ENCODE results near the gene ADGRA1.

Gene ADGRA1

DNA sequence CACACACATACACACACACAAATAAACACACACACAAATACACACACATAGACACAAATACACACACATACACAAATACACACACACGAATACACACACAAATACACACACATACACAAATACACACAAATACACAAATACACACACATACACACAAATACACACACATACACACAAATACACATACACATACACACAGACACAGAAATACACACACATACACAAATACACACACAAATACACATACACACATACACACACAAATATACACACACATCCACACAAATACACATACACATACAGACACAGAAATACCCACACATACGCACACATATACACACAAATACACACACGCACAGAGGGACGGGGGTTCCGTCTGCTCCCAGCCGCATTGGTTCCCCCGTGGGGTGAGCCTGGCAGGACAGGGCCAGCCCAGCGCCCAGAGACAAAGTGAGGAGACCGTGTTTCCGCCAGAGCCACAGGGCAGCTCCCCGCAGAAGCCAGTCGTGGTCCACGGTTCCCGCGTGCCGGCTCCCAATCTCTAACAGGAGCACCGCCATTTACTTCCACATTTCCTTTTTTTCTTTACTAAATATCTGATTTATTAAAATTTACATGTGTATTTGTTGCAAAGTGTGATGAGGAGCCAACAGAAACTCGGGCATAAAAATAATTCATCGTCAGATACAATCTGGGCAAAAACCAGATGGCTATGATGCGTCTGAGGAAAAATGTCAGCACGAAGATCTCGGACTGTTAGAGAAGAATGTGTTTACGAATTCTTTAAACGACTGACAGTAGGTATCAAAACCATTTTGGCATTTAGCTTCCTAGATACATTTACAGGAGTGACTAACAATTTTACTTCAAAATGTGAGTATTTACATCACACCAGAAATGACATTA is 69.2 kb downstream of the ADGRA1 start:
- ChIA-PET CTCF (interaction anchor here (0.6 kb wide), 1 partner anchor 12 kb away, joined by 4 read pairs; no protein-coding TSS in a partner anchor), POLR2A (ENCODE audit: low non-redundant PET) (no interaction called here)
- TF ChIP-seq, protein P1, sequence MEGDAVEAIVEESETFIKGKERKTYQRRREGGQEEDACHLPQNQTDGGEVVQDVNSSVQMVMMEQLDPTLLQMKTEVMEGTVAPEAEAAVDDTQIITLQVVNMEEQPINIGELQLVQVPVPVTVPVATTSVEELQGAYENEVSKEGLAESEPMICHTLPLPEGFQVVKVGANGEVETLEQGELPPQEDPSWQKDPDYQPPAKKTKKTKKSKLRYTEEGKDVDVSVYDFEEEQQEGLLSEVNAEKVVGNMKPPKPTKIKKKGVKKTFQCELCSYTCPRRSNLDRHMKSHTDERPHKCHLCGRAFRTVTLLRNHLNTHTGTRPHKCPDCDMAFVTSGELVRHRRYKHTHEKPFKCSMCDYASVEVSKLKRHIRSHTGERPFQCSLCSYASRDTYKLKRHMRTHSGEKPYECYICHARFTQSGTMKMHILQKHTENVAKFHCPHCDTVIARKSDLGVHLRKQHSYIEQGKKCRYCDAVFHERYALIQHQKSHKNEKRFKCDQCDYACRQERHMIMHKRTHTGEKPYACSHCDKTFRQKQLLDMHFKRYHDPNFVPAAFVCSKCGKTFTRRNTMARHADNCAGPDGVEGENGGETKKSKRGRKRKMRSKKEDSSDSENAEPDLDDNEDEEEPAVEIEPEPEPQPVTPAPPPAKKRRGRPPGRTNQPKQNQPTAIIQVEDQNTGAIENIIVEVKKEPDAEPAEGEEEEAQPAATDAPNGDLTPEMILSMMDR (conservative IDR thresholded peaks at IDR 0.05; ENCODE audit: low read depth) = no peak
- no peak for DNase-seq (ENCODE audit: low spot score)
- H3K27ac ChIP-seq = no peak overlapping the region

DNA sequence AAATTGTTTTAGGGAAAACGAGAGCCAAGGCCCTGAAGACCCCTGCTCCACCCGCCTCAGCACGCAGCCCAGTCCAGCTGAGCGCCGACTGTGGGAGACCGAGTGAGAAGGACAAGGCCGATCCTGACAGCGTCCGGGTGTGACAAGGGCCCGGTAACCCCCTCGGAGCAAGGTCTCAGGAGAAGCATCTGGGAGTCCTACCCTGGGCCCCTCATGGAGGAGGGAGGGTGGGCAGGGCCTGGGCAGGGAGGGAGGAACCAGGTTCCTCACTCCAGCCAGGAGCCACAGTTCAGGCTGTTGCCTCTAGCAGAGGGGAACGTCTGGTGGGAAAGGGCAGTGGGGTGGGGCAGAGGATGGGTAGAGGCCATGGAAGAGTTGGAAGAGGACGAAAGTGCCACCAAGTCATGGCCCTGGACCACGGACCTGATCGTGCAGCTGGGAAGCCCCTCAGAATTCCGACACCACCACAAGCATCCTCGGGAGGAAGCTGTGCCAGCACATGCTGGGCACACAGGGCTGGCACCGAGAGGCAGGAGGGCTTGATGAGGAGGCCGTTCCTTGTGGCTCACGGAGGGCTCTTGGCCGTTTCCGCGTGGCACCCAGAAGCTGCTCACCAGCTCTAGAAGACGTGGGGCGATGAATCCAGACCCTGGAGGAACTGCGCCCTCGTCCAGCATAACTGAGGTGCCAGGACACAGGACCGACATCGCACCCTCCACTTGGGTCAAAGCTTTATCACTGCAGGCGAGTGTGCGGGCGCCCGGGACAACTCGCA is 70.1 kb downstream of the ADGRA1 start:
- POLR2A ChIA-PET (ENCODE audit: low non-redundant PET) = no interaction called here
- CTCF ChIA-PET = interaction anchor here (1.0 kb wide), 1 partner anchor 14 kb away, joined by 5 read pairs; no protein-coding TSS in a partner anchor
- TF ChIP-seq, protein P1 (conservative IDR thresholded peaks at IDR 0.05; ENCODE audit: low read depth) = no peak
- no peak overlapping the region for H3K27ac ChIP-seq
- DNase-seq (ENCODE audit: low spot score) = no peak

DNA sequence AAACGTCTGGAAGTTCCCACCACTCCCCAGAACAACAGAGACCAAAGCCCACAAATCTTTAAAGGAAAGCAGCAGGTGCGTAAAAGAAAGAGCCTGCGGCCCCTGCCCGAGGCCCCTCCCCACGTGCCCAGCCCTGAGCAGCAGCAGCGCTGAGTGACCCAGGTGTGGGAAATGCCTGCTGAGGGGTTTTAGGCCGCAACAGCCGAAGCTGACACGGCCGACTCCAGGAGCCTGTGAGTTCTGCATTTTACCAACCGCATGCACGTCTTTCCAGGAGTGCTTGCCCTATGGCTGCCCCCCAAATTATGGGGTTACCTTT is 70.7 kb downstream of the ADGRA1 start:
- ChIA-PET CTCF (interaction anchor here (1.0 kb wide), 2 partner anchors 14 to 59 kb away, joined by 3 to 5 read pairs; no protein-coding TSS in a partner anchor), POLR2A (ENCODE audit: low non-redundant PET) (no interaction called here)
- TF ChIP-seq, protein P1 (conservative IDR thresholded peaks at IDR 0.05; ENCODE audit: low read depth) = no peak
- H3K27ac ChIP-seq = no peak overlapping the region
- DNase-seq (ENCODE audit: low spot score) = no peak

DNA sequence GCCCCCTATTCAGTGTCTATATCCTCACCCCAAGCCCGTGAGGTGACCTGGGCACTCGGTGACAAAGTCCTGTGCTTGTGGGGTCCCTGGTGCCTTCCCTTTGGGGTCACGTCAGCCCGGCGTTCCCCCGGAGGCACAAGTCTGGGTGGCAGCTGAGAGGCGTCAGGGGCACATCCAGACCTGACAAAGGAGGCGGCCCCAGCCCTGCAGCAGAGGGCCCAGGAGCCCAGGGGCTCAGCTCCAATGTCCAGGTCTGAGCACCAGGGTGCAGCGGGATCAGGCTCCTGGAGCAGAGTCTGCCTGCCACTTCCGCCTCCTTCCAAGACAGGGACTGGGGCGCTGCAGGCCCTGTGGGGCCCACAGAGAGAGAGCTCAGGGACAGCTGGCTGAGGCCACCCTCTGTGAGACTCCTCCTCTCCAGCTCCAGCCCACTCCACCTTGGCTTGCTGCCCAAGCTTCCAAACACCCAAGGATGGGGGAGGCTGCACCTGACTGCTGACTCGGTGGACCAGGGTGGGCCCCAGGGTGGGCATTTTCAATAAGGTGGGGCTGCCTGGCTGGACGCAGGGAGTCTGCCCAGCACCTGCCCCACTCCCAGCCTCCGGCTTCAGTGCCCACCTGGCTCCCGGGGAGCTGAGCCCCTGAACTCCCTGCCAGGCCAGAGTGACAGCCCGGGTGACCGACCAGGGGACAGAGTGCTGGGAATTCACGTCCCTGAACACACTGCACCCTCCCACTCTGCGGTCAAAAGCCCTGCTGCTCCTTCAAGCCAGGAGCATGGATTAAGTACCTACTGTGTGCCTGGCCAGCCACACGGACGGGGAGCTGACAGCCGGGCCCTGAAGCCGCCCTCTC is 71.3 kb downstream of the ADGRA1 start:
- TF ChIP-seq, protein P1 (conservative IDR thresholded peaks at IDR 0.05; ENCODE audit: low read depth) = no peak
- ChIA-PET CTCF (interaction anchor here (0.5 to 2.9 kb wide), 6 partner anchors 15 to 123 kb away, joined by 3 to 12 read pairs (median 4); no protein-coding TSS in a partner anchor), POLR2A (ENCODE audit: low non-redundant PET) (no interaction called here)
- no peak for DNase-seq (ENCODE audit: low spot score)
- H3K27ac ChIP-seq = no peak overlapping the region

DNA sequence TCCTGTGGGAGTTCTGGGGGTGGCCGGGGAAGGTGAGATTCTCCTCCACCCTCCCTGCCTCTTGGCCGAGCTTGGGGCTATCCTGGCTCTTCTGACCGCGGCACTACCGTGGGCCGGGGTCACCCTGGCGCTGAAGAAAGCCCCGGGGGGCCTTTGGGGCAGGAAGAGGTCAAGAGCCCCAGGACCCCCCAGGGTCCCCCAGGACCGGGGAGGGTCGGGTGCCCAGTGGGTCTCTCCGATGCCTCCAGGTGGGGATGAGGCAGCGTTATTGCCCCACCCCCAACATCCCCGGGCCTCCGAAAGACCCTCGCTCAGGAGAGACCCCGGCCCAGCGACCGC is 71.9 kb downstream of the ADGRA1 start:
- CTCF ChIA-PET = interaction anchor here (0.6 to 2.9 kb wide), 3 partner anchors 16 to 124 kb away, joined by 3 to 12 read pairs (median 3); no protein-coding TSS in a partner anchor
- POLR2A ChIA-PET (ENCODE audit: low non-redundant PET) = no interaction called here

More for the DNA sequence above, 71.9 kb downstream of the ADGRA1 start:
- TF ChIP-seq, protein P1 (conservative IDR thresholded peaks at IDR 0.05; ENCODE audit: low read depth) = no peak
- H3K27ac ChIP-seq = no peak overlapping the region
- no peak for DNase-seq (ENCODE audit: low spot score)
